ENCODE measurements around the gene CLMP. TPM values are rescaled to one million over a fixed set of nuclear protein-coding genes. Genes with fewer than 3 reads are reported as not detected.

The CLMP gene
- polyA plus RNA-seq, 1 donor (not counting 4 experiments of a cell fraction or from before 2014, with no cell fraction given) = 2.7 TPM

GRCh38 chr11:123047266-123047946, 147.6 kb downstream of the CLMP start:
- no peak overlapping the region for H3K4me3 ChIP-seq (ENCODE audit: control insufficient read depth in 2 of 3, extremely low read depth in 1 of 3, insufficient read depth in 2 of 3, low read depth in 1 of 3, low read length in 3 of 3)
- no peaks in the 10 kb centered on the region for H4K20me1 ChIP-seq (ENCODE audit: control insufficient read depth, extremely low read depth, insufficient read depth, low read length)
- no peaks in the 10 kb centered on the region for H3K9me1 ChIP-seq (ENCODE audit: control insufficient read depth, extremely low read depth, insufficient read depth, low read length)
- H3K4me2 ChIP-seq (ENCODE audit: control insufficient read depth, extremely low read depth, insufficient read depth, low read depth, low read length) = no peak overlapping the region
- no peak overlapping the region for H2AFZ ChIP-seq (ENCODE audit: control insufficient read depth, low read length)
- no peaks in the 10 kb centered on the region for H3K9me3 ChIP-seq (ENCODE audit: control insufficient read depth, low read depth, low read length)
- H3K4me1 ChIP-seq (ENCODE audit: control insufficient read depth, extremely low read depth, insufficient read depth, low read length) = no peaks in the 10 kb centered on the region
- no peak overlapping the region for H3K27ac ChIP-seq (ENCODE audit: control insufficient read depth, insufficient read depth, low read length)
- no peaks in the 10 kb centered on the region for H3K36me3 ChIP-seq (ENCODE audit: control insufficient read depth in 2 of 2, extremely low read depth in 1 of 2, insufficient read depth in 2 of 2, low read length in 2 of 2)
- no peak for DNase-seq (ENCODE audit: low read depth, low spot score)
- dilution Hi-C loops (cut with MboI; ENCODE audit: extremely low pct_ligation_motif_present, low sequenced_read_pairs) = no loop called here
- FAIRE-seq = no peak
- no peak overlapping the region for H3K9ac ChIP-seq (ENCODE audit: control insufficient read depth, extremely low read depth, insufficient read depth, low read length)
- no peaks in the 10 kb centered on the region for H3K27me3 ChIP-seq (ENCODE audit: control insufficient read depth, extremely low read depth, insufficient read depth, low read length)
- TF ChIP-seq EZH2 (IDR thresholded peaks at IDR 0.05; ENCODE audit: low read length) (no peak), CTCF (optimal IDR thresholded peaks at IDR 0.05 in 1 of 3, IDR thresholded peaks at IDR 0.05 in 1 of 3, conservative IDR thresholded peaks at IDR 0.05 in 1 of 3; ENCODE audit: extremely low read depth in 1 of 3, insufficient read depth in 2 of 3, low read length in 3 of 3) (no peak)
- no peaks in the 10 kb centered on the region for H3K79me2 ChIP-seq (ENCODE audit: control insufficient read depth, insufficient read depth, low read length)

GRCh38 chr11:123046473-123047259, 148.4 kb downstream of the CLMP start:
- no peaks in the 10 kb centered on the region for H3K36me3 ChIP-seq (ENCODE audit: control insufficient read depth in 2 of 2, extremely low read depth in 1 of 2, insufficient read depth in 2 of 2, low read length in 2 of 2)
- no peaks in the 10 kb centered on the region for H3K9me3 ChIP-seq (ENCODE audit: control insufficient read depth, low read depth, low read length)
- dilution Hi-C loops (cut with MboI; ENCODE audit: extremely low pct_ligation_motif_present, low sequenced_read_pairs) = no loop called here
- no peak overlapping the region for H3K9ac ChIP-seq (ENCODE audit: control insufficient read depth, extremely low read depth, insufficient read depth, low read length)
- H3K4me2 ChIP-seq (ENCODE audit: control insufficient read depth, extremely low read depth, insufficient read depth, low read depth, low read length) = no peak overlapping the region
- H4K20me1 ChIP-seq (ENCODE audit: control insufficient read depth, extremely low read depth, insufficient read depth, low read length) = no peaks in the 10 kb centered on the region
- H3K4me3 ChIP-seq (ENCODE audit: control insufficient read depth in 2 of 3, extremely low read depth in 1 of 3, insufficient read depth in 2 of 3, low read depth in 1 of 3, low read length in 3 of 3) = no peak overlapping the region
- no peak overlapping the region for H2AFZ ChIP-seq (ENCODE audit: control insufficient read depth, low read length)
- H3K27me3 ChIP-seq (ENCODE audit: control insufficient read depth, extremely low read depth, insufficient read depth, low read length) = no peaks in the 10 kb centered on the region
- H3K9me1 ChIP-seq (ENCODE audit: control insufficient read depth, extremely low read depth, insufficient read depth, low read length) = no peaks in the 10 kb centered on the region
- FAIRE-seq (no peak), DNase-seq (ENCODE audit: low read depth, low spot score) (no peak)
- no peak for TF ChIP-seq EZH2 (IDR thresholded peaks at IDR 0.05; ENCODE audit: low read length)
- TF ChIP-seq CTCF (optimal IDR thresholded peaks at IDR 0.05 in 1 of 3, IDR thresholded peaks at IDR 0.05 in 1 of 3, conservative IDR thresholded peaks at IDR 0.05 in 1 of 3; ENCODE audit: extremely low read depth in 1 of 3, insufficient read depth in 2 of 3, low read length in 3 of 3) = no peak
- no peak overlapping the region for H3K27ac ChIP-seq (ENCODE audit: control insufficient read depth, insufficient read depth, low read length)
- H3K4me1 ChIP-seq (ENCODE audit: control insufficient read depth, extremely low read depth, insufficient read depth, low read length) = no peaks in the 10 kb centered on the region
- H3K79me2 ChIP-seq (ENCODE audit: control insufficient read depth, insufficient read depth, low read length) = no peaks in the 10 kb centered on the region

Measured in keratinocyte (primary cell).